GM19468 (cell line): ENCODE measurements around the gene CACNG3.
"Not testable (repeated sequence)": the region's sequence is repeated elsewhere in the genome, so short reads cannot be mapped to it uniquely, and the experiment has no call there.

ENCODE experiments used
- ATAC-seq: cut with Tn5 transposase; IDR thresholded peaks from one replicate; pipeline ENCODE4 v1.9.1; 2021; ENCODE audit warnings: mild to moderate bottlenecking, moderate library complexity, moderate number of reproducible peaks; ENCODE audit not compliant: unreplicated experiment; ENCODE audit errors: extremely low read depth

The CACNG3 gene

GRCh38 chr16:24273508-24274182 lies 17.5 kb downstream of the CACNG3 start:
- no peak for ATAC-seq

- ATAC-seq: no peak
These were observed 19.3 kb downstream of the CACNG3 start for GRCh38 chr16:24275413-24275812.

- ATAC-seq: no peak
These were observed 23.9 kb downstream of the CACNG3 start for GRCh38 chr16:24279982-24280515.

GRCh38 chr16:24281466-24281865 lies 25.3 kb downstream of the CACNG3 start:
- ATAC-seq: no peak

GRCh38 chr16:24282141-24282540 lies 26.0 kb downstream of the CACNG3 start:
- ATAC-seq: no peak

- no peak for ATAC-seq
These were observed 30.7 kb downstream of the CACNG3 start for GRCh38 chr16:24286741-24287405.

- no peak for ATAC-seq
These were observed 32.4 kb downstream of the CACNG3 start for GRCh38 chr16:24288516-24288915.

GRCh38 chr16:24289166-24289700 lies 33.1 kb downstream of the CACNG3 start:
- ATAC-seq: no peak

GRCh38 chr16:24291932-24292331 lies 35.8 kb downstream of the CACNG3 start:
- ATAC-seq: no peak

- no peak for ATAC-seq
These were observed 38.0 kb downstream of the CACNG3 start for GRCh38 chr16:24294131-24294530.

GRCh38 chr16:24297375-24297774 lies 41.2 kb downstream of the CACNG3 start:
- ATAC-seq: no peak

- ATAC-seq: no peak
These were observed 42.5 kb downstream of the CACNG3 start for GRCh38 chr16:24298548-24299167.

GRCh38 chr16:24300750-24301149 lies 44.6 kb downstream of the CACNG3 start:
- ATAC-seq: not testable (repeated sequence)

- no peak for ATAC-seq
These were observed 46.5 kb downstream of the CACNG3 start for GRCh38 chr16:24302636-24303035.

GRCh38 chr16:24308200-24308599 lies 52.1 kb downstream of the CACNG3 start:
- ATAC-seq: no peak

GRCh38 chr16:24309258-24310142 lies 53.4 kb downstream of the CACNG3 start:
- ATAC-seq: no peak

GRCh38 chr16:24315343-24315742 lies 59.2 kb downstream of the CACNG3 start:
- ATAC-seq: no peak

GRCh38 chr16:24318680-24319079 lies 62.5 kb downstream of the CACNG3 start:
- ATAC-seq: no peak

GRCh38 chr16:24319126-24319814 lies 63.1 kb downstream of the CACNG3 start:
- ATAC-seq: no peak
